Measurements from ENCODE around the gene PPP2CA. TPM values are rescaled to one million over a fixed set of nuclear protein-coding genes. Genes with fewer than 3 reads are reported as not detected.

Gene PPP2CA
- total and polyA plus RNA-seq, 2 of the 8 experiments (the other 6 are each of a cell fraction or from before 2014, with no cell fraction given) = 75.0 to 205 TPM

GRCh38 chr5:134153657-134154056 lies 72.2 kb downstream of the PPP2CA start:
- 95% methylated on average over 1 of the region's 1 CpG; no CpG with 5 or more reads in 1 of the 2 experiments for WGBS, 2 experiments (ENCODE audit: extremely low coverage in 1 of 2, insufficient coverage in 1 of 2, insufficient read length in 1 of 2, insufficient replicate concordance in 2 of 2, low coverage in 1 of 2, low lambda C conversion rate in 2 of 2, missing lambda C conversion rate in 1 of 2)
- Histone ChIP-seq H2BK120ac (replicated peaks; ENCODE audit: low read depth, low read length) (no peak overlapping the region), H3K56ac (replicated peaks; ENCODE audit: insufficient read length, low read depth, low read length) (no peak overlapping the region), H2BK20ac (ENCODE audit: low read length) (no peak overlapping the region), H3K18ac (ENCODE audit: extremely low read depth, low read length) (no peak overlapping the region), H3K79me1 (ENCODE audit: low read depth, low read length) (no peaks in the 10 kb centered on the region), H4K8ac (ENCODE audit: extremely low read depth, insufficient read depth, low read length) (no peak overlapping the region), H4K91ac (replicated peaks; ENCODE audit: insufficient read length, low read length) (no peak overlapping the region), H4K5ac (ENCODE audit: insufficient read length, low read depth, low read length) (no peak overlapping the region), H2BK5ac (ENCODE audit: low read depth, low read length) (no peak overlapping the region), H3K27ac (ENCODE audit: low read depth, low read length) (no peak overlapping the region), H3K14ac (ENCODE audit: insufficient read length) (no peak overlapping the region), H3K23ac (ENCODE audit: insufficient read length) (no peak overlapping the region), H3K4me1 (replicated peaks in 1 of 4; ENCODE audit: control insufficient read depth in 3 of 4, insufficient read depth in 4 of 4, low read length in 3 of 4) (no peaks in the 10 kb centered on the region), H3K23me2 (ENCODE audit: low read depth, low read length) (no peaks in the 10 kb centered on the region), H3K36me3 (ENCODE audit: control insufficient read depth in 2 of 4, insufficient read depth in 4 of 4, low read length in 3 of 4) (peaks cover 10 to 74% (median 46%) of the 10 kb centered on the region in 4 experiments), H3K4me3 (ENCODE audit: extremely low read depth in 1 of 4, insufficient read depth in 2 of 4, low read depth in 3 of 4, low read length in 4 of 4) (no peak overlapping the region), H3K4ac (replicated peaks; ENCODE audit: insufficient read length, low read depth, low read length) (no peak overlapping the region), H2AK5ac (ENCODE audit: low read depth, low read length) (no peak overlapping the region), H3K9ac (replicated peaks in 1 of 4; ENCODE audit: extremely low read depth in 1 of 4, low read depth in 3 of 4, low read length in 3 of 4) (no peak overlapping the region), H2BK15ac (ENCODE audit: low read length) (no peak overlapping the region), H4K20me1 (replicated peaks in 1 of 2; ENCODE audit: control insufficient read depth in 1 of 2, insufficient read depth in 2 of 2, low read length in 2 of 2) (peaks cover 5 to 10% of the 10 kb centered on the region in 2 experiments), H3K27me3 (replicated peaks in 1 of 4; ENCODE audit: control insufficient read depth in 3 of 4, extremely low read depth in 1 of 4, insufficient read depth in 3 of 4, low read length in 3 of 4) (no peaks in the 10 kb centered on the region), H3K9me3 (ENCODE audit: insufficient read depth in 2 of 2, low read depth in 1 of 2, low read length in 1 of 2) (no peaks in the 10 kb centered on the region), H2BK12ac (ENCODE audit: low read depth, low read length) (no peak overlapping the region), H2AFZ (ENCODE audit: low read length) (no peak overlapping the region), H3K79me2 (ENCODE audit: control insufficient read depth in 1 of 2, insufficient read depth in 2 of 2, low read length in 2 of 2) (no peaks in the 10 kb centered on the region), H3K4me2 (ENCODE audit: insufficient read depth in 1 of 2, low read depth in 2 of 2, low read length in 2 of 2) (no peak overlapping the region)
- FAIRE-seq (no peak), DNase-seq (ENCODE audit: low read depth in 1 of 2, low spot score in 2 of 2) (no peak)
- ChIA-PET CTCF (ENCODE audit: partially characterized antibody) (interaction anchor here (1.1 to 24.3 kb wide), 8 partner anchors 8 to 157 kb away, joined by 3 to 629 read pairs (median 4); no protein-coding TSS in a partner anchor), POLR2A (ENCODE audit: partially characterized antibody) (interaction anchor here (0.7 to 1.2 kb wide), 4 partner anchors 8 to 22 kb away, joined by 3 read pairs; no protein-coding TSS in a partner anchor)
- TF ChIP-seq E2F6 (IDR thresholded peaks at IDR 0.05) = no peak
- no peak for TF ChIP-seq BCL11A (IDR thresholded peaks at IDR 0.05; ENCODE audit: low read depth in 2 of 2, low read length in 2 of 2)
- TF ChIP-seq MAX (IDR thresholded peaks at IDR 0.05) = no peak
- TF ChIP-seq JUN (IDR thresholded peaks at IDR 0.05; ENCODE audit: low read depth, low read length) = no peak
- no peak for TF ChIP-seq CTBP2 (IDR thresholded peaks at IDR 0.05; ENCODE audit: borderline replicate concordance, insufficient read depth, insufficient read length, low read length)
- no peak for TF ChIP-seq BACH1 (IDR thresholded peaks at IDR 0.05; ENCODE audit: low read length)
- TF ChIP-seq RXRA (IDR thresholded peaks at IDR 0.05; ENCODE audit: insufficient read depth, low read depth, low read length) = no peak
- TF ChIP-seq ZNF274 (IDR thresholded peaks at IDR 0.05; ENCODE audit: borderline replicate concordance, extremely low read depth, low read length) = no peak
- TF ChIP-seq ATF2 (IDR thresholded peaks at IDR 0.05; ENCODE audit: low read length) = no peak
- TF ChIP-seq PHF8 (conservative IDR thresholded peaks at IDR 0.05; ENCODE audit: low read depth, low read length) = no peak
